Spinal cord (tissue), 10 donors: ENCODE data around the gene RTBDN. TPM values are rescaled to one million over a fixed set of nuclear protein-coding genes. Genes with fewer than 3 reads are reported as not detected.

Experiments
- DNase-seq, 6 donors: peaks; one replicate each; pipeline versions ENCODE4 v3.0.0 to v3.0.0-alpha.2; 2013 to 2015; ENCODE audit warnings: low spot score in 6 of 6, low read depth in 4 of 6
- H3K27ac ChIP-seq: one replicate; pipeline ENCODE4 v1.5.1; 2013; ENCODE audit warnings: low read depth, low read length, control low read depth
- H3K27me3 ChIP-seq: one replicate; pipeline ENCODE4 v1.6.1; 2013; ENCODE audit warnings: low read length; ENCODE audit not compliant: control insufficient read depth, insufficient read depth
- H3K36me3 ChIP-seq: one replicate; pipeline ENCODE4 v1.6.1; 2013; ENCODE audit warnings: low read length; ENCODE audit not compliant: control insufficient read depth, insufficient read depth
- H3K4me1 ChIP-seq: one replicate; pipeline ENCODE4 v1.6.1; 2013; ENCODE audit warnings: low read length; ENCODE audit not compliant: control insufficient read depth, insufficient read depth
- H3K4me3 ChIP-seq: one replicate; pipeline ENCODE4 v1.5.1; 2013; ENCODE audit warnings: low read depth, low read length, control low read depth
- H3K9me3 ChIP-seq: one replicate; pipeline ENCODE4 v1.6.1; 2013; ENCODE audit warnings: low read length; ENCODE audit not compliant: control insufficient read depth, insufficient read depth
- WGBS: methylation state at CpG from one replicate; pipeline ENCODE4 v1.1.5; 2013; ENCODE audit warnings: missing lambda C conversion rate; ENCODE audit not compliant: insufficient coverage; 5-methylcytosine and 5-hydroxymethylcytosine counted together
- polyA plus RNA-seq, 2 donors: library from polyadenylated mRNA; unstranded; fragments of 120-200 nt; gene quantifications; one replicate each; pipeline ENCODE4 v1.2.1, GENCODE V29; 2013; ENCODE audit not compliant: insufficient read length in 2 of 2
- total RNA-seq, 2 donors: library from RNA; depleted of rRNA in 1 of 2; stranded (reverse); fragments of 120-200 nt in 1 of 2; fragments of >200 nt in 1 of 2; gene quantifications; one replicate each; pipeline versions ENCODE4 v1.2.3 to v1.2.4, GENCODE V29; 2013 to 2014
- donor health status: healthy.

Gene RTBDN
- total and polyA plus RNA-seq, 4 donors, result 1.1 to 6.8 (median 3.8) TPM

DNA sequence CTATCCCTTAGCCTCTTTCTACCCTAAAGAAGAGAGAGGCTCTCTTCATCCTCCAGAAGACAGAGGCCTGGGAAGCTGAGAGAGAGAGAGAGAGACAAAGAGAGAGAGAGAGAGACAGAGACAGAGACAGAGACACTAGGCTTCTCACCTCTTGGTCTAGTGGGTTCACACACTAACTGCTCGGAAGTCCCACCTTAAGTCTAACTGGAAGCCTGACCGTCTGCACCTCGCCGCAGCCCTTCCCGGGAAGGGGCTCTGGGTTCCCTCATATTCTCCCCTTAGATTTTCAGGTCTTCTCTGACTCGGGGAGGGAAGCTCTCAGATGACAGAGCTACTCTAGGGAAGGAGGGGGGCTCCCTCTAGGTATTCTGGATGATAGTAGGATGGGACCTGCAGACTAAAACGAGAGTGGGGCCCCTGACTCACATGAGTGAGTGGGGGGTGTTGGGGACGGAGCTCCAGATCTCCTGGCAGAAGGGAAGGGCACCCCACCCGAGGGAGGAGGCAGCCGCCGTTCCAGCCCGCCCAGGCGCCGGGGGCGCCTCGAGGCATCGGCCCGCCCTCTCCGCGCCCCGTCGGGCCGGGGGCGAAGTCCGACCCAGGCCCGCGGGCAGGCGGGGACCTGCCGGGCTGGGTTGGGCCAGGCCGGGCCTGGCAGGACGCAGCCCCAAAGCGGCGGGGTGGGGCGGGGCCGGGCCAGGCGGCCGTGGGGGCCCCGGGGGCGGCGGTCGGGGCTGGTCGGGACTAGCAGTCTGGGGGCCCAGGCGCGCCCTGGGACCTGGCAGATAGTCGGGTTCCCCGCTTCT is 45.1 kb downstream of the RTBDN start:
- H3K9me3 ChIP-seq, result no peaks in the 10 kb centered on the region
- H3K4me3 ChIP-seq, result peak overlapping the region; percentile 61
- H3K36me3 ChIP-seq, result no peaks in the 10 kb centered on the region
- DNase-seq, result no peak
- H3K4me1 ChIP-seq, result peaks cover 71% of the 10 kb centered on the region
- H3K27me3 ChIP-seq, result peaks cover 5% of the 10 kb centered on the region
- peak overlapping the region; percentile 95 for H3K27ac ChIP-seq
- 7% methylated on average over 38 of the region's 46 CpGs for WGBS

GRCh38 chr19:12788682-12789097 is 45.7 kb downstream of the RTBDN start:
- peaks cover 5% of the 10 kb centered on the region for H3K27me3 ChIP-seq
- DNase-seq, result peak in 2 of 6 donors; percentile 52 to 84
- H3K9me3 ChIP-seq, result no peaks in the 10 kb centered on the region
- peaks cover 73% of the 10 kb centered on the region for H3K4me1 ChIP-seq
- peak overlapping the region; percentile 95 for H3K27ac ChIP-seq
- WGBS, result 11% methylated on average over 9 of the region's 12 CpGs
- H3K4me3 ChIP-seq, result peak overlapping the region; percentile 26
- no peaks in the 10 kb centered on the region for H3K36me3 ChIP-seq

DNA sequence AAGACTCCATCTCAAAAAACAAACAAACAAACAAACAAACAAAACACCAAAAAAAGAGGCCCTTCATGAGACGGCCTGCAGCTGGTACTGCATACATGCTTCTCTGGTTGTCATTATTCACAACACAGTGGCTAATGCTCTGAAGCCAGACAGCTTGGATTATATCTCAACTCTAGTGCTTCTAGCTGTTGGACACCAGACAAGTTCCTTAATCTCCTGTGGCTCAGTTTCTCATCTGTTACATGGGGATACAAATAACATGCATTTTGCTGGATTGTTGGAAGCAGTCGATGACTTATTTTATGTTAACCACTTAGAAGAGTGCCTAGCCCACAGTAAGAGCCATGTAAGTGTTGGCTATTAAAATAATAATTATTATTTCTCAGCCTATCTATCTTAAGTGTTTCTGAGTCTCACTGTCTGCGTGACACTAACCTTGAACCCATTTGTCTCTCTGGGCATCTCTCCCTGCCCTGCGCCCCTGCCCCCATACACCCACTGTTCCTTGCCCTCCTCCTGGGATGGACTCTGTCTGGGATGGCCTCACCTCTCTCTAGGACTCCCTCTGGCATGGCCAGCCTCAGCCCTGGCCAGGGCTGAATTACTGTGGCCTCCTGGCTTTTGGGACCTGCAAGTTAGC is 46.2 kb downstream of the RTBDN start:
- H3K4me1 ChIP-seq, result peaks cover 76% of the 10 kb centered on the region
- DNase-seq, result peak in 1 of 6 donors; percentile 46
- H3K36me3 ChIP-seq, result no peaks in the 10 kb centered on the region
- peak overlapping the region; percentile 95 for H3K27ac ChIP-seq
- H3K27me3 ChIP-seq, result peaks cover 5% of the 10 kb centered on the region
- H3K4me3 ChIP-seq, result peak overlapping the region; percentile 26
- WGBS, result 56% methylated on average over 3 of the region's 4 CpGs
- no peaks in the 10 kb centered on the region for H3K9me3 ChIP-seq

- no peak overlapping the region for H3K27ac ChIP-seq
- peaks cover 75% of the 10 kb centered on the region for H3K4me1 ChIP-seq
- H3K9me3 ChIP-seq, result no peaks in the 10 kb centered on the region
- no peak overlapping the region for H3K4me3 ChIP-seq
- DNase-seq, result no peak
- peaks cover 2% of the 10 kb centered on the region for H3K27me3 ChIP-seq
- WGBS, result 91% methylated on average over 6 of the region's 10 CpGs
- no peaks in the 10 kb centered on the region for H3K36me3 ChIP-seq
Observed at GRCh38 chr19:12787458-12787857, 46.9 kb downstream of the RTBDN start.

DNA sequence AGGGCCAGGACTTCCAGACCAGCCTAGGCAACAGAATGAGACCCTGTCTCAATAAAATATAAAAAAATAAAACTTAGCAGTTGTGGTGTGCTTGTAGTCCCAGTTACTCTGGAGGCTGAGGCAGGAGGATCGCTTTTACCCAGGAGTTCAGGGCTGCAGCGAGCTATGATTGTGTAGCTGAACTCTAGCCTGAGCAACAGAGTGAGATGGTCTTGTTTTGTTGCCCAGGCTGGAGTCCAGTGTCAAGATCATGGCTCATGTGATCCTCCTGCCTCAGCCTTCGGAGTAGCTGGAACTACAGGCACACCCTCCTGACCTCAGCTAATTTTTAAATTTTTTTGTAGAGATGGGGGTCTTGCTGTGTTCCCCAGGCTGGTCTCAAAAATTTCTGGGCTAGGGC is 47.4 kb downstream of the RTBDN start:
- H3K36me3 ChIP-seq, result no peaks in the 10 kb centered on the region
- peaks cover 74% of the 10 kb centered on the region for H3K4me1 ChIP-seq
- peak overlapping the region; percentile 92 for H3K27ac ChIP-seq
- DNase-seq, result no peak
- no peak overlapping the region for H3K4me3 ChIP-seq
- 90% methylated on average over 3 of the region's 3 CpGs for WGBS
- peaks cover 2% of the 10 kb centered on the region for H3K27me3 ChIP-seq
- H3K9me3 ChIP-seq, result no peaks in the 10 kb centered on the region

DNA sequence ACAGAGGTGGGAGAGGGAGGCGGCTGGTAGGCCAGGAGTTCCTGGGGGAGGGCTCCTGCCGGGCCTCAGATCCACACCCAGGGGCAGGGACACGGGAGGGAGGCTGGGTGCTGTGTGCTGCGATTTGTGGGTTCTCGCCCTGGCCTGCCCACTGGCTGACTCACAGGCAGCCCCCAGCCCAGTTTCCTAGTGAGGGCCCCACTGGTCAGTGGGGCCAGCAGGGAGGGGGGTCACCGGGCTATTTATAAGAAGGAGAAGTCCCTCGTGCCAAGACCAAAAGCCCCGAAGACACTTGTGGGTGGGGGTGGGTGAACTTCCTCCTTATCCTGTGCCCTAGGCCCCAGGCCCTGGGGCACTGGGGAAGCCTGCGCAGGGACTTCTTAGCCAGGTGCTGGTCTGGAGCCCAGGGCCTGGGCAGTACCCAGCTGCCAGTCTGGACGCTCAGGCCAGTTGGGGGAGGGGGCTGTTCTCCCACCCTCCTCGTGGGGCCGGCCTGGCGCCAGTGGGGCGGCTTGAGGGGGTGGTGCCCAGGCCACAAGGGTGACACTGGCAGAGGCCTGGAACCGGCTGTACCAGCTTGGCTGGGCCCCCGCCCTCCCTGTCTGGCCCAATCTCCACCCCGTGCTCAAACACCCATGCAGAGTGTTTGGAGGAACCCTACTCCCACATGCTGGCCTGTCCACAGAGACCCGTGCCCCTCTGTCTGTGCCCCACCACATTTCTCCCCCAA is 48.1 kb downstream of the RTBDN start:
- Histone ChIP-seq H3K27me3 (peaks cover 2% of the 10 kb centered on the region), H3K9me3 (no peaks in the 10 kb centered on the region), H3K4me3 (no peak overlapping the region), H3K4me1 (peaks cover 72% of the 10 kb centered on the region), H3K36me3 (no peaks in the 10 kb centered on the region), H3K27ac (peak overlapping the region; percentile 92)
- WGBS, result 66% methylated on average over 15 of the region's 18 CpGs
- DNase-seq, result no peak

DNA sequence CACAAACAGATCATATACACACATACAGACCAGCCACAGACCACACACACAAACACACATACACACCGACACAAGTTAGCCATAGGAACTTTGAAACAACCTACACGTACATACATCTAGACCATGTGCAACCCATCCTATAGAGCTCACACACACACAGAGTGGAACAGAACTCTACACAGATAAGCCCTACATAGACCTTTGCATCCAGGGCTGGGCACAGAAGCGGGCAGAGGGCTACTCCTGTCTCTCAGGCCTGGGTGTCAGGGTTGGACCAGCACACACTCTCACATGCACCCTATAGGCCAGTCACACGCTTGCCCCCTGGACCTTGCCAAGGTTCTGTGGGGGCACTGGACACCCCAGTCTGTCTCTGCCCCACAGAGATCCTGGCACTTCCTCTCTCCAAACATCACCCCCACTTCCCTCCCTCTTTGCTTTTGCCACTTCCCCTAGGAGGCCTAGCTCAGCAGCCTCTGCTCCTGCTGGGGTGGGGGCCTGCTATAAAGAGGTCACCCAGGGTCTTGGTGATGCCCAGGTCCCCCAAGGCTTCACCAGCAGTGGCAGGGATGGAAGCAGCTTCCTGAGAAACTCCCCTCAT is 48.8 kb downstream of the RTBDN start:
- H3K4me3 ChIP-seq, result no peak overlapping the region
- 77% methylated on average over 4 of the region's 4 CpGs for WGBS

GRCh38 chr19:12784871-12785430 is 49.4 kb downstream of the RTBDN start:
- Histone ChIP-seq H3K36me3 (no peaks in the 10 kb centered on the region), H3K4me3 (no peak overlapping the region), H3K9me3 (no peaks in the 10 kb centered on the region), H3K27ac (peak overlapping the region; percentile 92), H3K4me1 (peaks cover 59% of the 10 kb centered on the region), H3K27me3 (no peaks in the 10 kb centered on the region)
- DNase-seq, result no peak
- 64% methylated on average over 5 of the region's 5 CpGs for WGBS

More for the DNA sequence above, 48.8 kb downstream of the RTBDN start:
- Histone ChIP-seq H3K4me1 (peaks cover 64% of the 10 kb centered on the region), H3K9me3 (no peaks in the 10 kb centered on the region), H3K36me3 (no peaks in the 10 kb centered on the region), H3K27ac (peak overlapping the region; percentile 92), H3K27me3 (no peaks in the 10 kb centered on the region)
- no peak for DNase-seq

- WGBS, result 72% methylated on average over 6 of the region's 10 CpGs
- H3K4me3 ChIP-seq, result no peak overlapping the region
- H3K36me3 ChIP-seq, result no peaks in the 10 kb centered on the region
- peaks cover 64% of the 10 kb centered on the region for H3K4me1 ChIP-seq
- no peaks in the 10 kb centered on the region for H3K27me3 ChIP-seq
- no peaks in the 10 kb centered on the region for H3K9me3 ChIP-seq
- DNase-seq, result no peak
- H3K27ac ChIP-seq, result peak overlapping the region; percentile 92
Observed at GRCh38 chr19:12784394-12784870, 49.9 kb downstream of the RTBDN start.
